Right lobe of liver (tissue), 6 donors: ENCODE results near the gene MGAT3. TPM values are rescaled to one million over a fixed set of nuclear protein-coding genes. Genes with fewer than 3 reads are reported as not detected.
A peak's percentile ranks its signal among the peaks of the same experiment; 100 is the strongest.

Experiments
- ATAC-seq, 4 donors: fragments of 200-7000 bp; cut with Tn5 transposase; one replicate each; pipeline ENCODE4 v1.9.1; 2020; ENCODE audit warnings: mild to moderate bottlenecking in 4 of 4, moderate library complexity in 4 of 4
- DNase-seq, 3 donors: peaks; one replicate each; pipeline ENCODE4 v3.0.0-alpha.2; 2020
- H3K27ac ChIP-seq, 3 donors: fragments of 200-600 bp; one replicate each; pipeline ENCODE4 v1.8.0; 2022
- H3K27me3 ChIP-seq, 2 donors: fragments of 200-600 bp; one replicate each; pipeline ENCODE4 v1.8.0; 2022
- H3K36me3 ChIP-seq, 4 donors: fragments of 200-600 bp; sonication (generic) in 1 of 4; one replicate each; pipeline versions ENCODE4 v1.5.1 to v1.8.0; 2017 to 2022; ENCODE audit warnings: control low read depth in 1 of 4
- H3K4me1 ChIP-seq, 4 donors: fragments of 200-600 bp; sonication (generic) in 1 of 4; one replicate each; pipeline versions ENCODE4 v1.5.1 to v1.8.0; 2017 to 2022; ENCODE audit warnings: control low read depth in 1 of 4
- H3K4me3 ChIP-seq, 3 donors: fragments of 200-600 bp; one replicate each; pipeline ENCODE4 v1.8.0; 2022
- H3K9me3 ChIP-seq, 4 donors: fragments of 200-600 bp; sonication (generic) in 1 of 4; one replicate each; pipeline versions ENCODE4 v1.5.1 to v1.8.0; 2017 to 2022; ENCODE audit warnings: control low read depth in 1 of 4
- CTCF ChIP-seq, 4 donors: fragments of 200-600 bp in 3 of 4; fragments of 450-650 bp in 1 of 4; IDR thresholded peaks; one replicate each; pipeline versions ENCODE4 v1.5.1 to v1.8.0; 2016 to 2022; ENCODE audit warnings: antibody characterized with exemption in 4 of 4, mild to moderate bottlenecking in 2 of 4
- POLR2A ChIP-seq: fragments of 450-650 bp; IDR thresholded peaks from one replicate; pipeline ENCODE4 v1.6.1; 2017; ENCODE audit warnings: antibody characterized with exemption, mild to moderate bottlenecking
- WGBS: methylation state at CpG from one replicate; pipeline ENCODE4 v1.1.6; 2018; ENCODE audit warnings: low coverage, low lambda C conversion rate; ENCODE audit not compliant: insufficient coverage; ENCODE audit errors: missing lambda C conversion rate; 5-methylcytosine and 5-hydroxymethylcytosine counted together
- intact Hi-C, 2 donors: fragments of 100-400 bp; cut with DNase I; formaldehyde crosslinking; loops; one replicate each; pipeline versions ENCODE4 v1.11.2 to v1.14.1; 2022
- total RNA-seq, 6 experiments: library from RNA; depleted of rRNA in 2 of 6; stranded (reverse); fragments of >200 nt in 2 of 6; fragmentation: NEBNext Ultra II Directional in 3 of 6; extraction: Animal tissue kit (Norgen Biotek cat#: 25700) in 3 of 6; gene quantifications; one replicate each; pipeline versions ENCODE4 v1.1.0 to v1.2.4, GENCODE V29; 2016 to 2023
- donor health status: DM: no; HTN: yes; CAD: no.
- donor health status: DM: no; HTN: no; CAD: no.
- donor health status: DM: no; HTN: no; CAD: no.
- donor health status: DM: no; HTN: yes; CAD: no.
- donor health status: DM: no; HTN: yes; CAD: no.

Gene MGAT3
- total RNA-seq, 6 experiments from 2014 or later = 0.05 to 0.38 (median 0.07) TPM; not detected in 1

DNA sequence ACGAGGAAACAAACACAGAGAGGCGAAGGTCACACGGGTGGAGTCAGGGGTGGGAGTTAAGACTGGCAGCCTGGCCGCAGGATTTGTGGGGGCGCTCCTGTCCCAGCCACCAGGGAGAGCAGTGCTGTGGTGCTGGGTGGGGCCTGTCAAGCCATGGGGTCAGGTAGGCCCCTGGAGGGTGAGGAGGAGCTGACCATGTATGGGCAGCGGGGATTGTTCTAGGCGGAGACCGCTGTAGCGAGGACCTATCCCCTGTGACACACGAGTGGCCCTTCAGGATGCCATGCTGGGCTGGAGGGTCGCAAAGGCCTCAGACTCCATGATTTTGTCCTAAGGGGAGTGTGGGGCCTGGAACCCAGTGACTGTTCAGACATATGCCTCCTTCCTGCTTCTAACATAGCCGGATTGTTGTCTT is 77.3 kb downstream of the MGAT3 start:
- intact Hi-C loops = no loop called here
- DNase-seq (no peak), ATAC-seq (no peak)
- Histone ChIP-seq H3K36me3 (peaks cover 0 to 11% (median 0%) of the 10 kb centered on the region in 4 donors), H3K27ac (no peak overlapping the region), H3K9me3 (no peaks in the 10 kb centered on the region), H3K4me3 (no peak overlapping the region), H3K4me1 (peaks cover 0 to 31% (median 10%) of the 10 kb centered on the region in 4 donors), H3K27me3 (no peaks in the 10 kb centered on the region)
- 75% methylated on average over 7 of the region's 12 CpGs for WGBS
- TF ChIP-seq CTCF (IDR thresholded peaks at IDR 0.05) = no peak
- TF ChIP-seq POLR2A = no peak

GRCh38 chr22:39534591-39535356 is 78.0 kb downstream of the MGAT3 start:
- no peaks in the 10 kb centered on the region for H3K27me3 ChIP-seq
- no peak overlapping the region for H3K4me3 ChIP-seq
- ATAC-seq (peak; percentile 40 to 49 (median 44)), DNase-seq (peak; percentile 82 to 85 (median 83))
- 0% methylated on average over 4 of the region's 41 CpGs for WGBS
- intact Hi-C loops = loop anchor here (5.0 kb wide), 1 partner anchor 493 kb away; no protein-coding TSS in a partner anchor
- H3K27ac ChIP-seq = no peak overlapping the region
- H3K4me1 ChIP-seq = peaks cover 0 to 24% (median 9%) of the 10 kb centered on the region in 4 donors
- no peak for TF ChIP-seq POLR2A
- TF ChIP-seq CTCF (IDR thresholded peaks at IDR 0.05) = peak; percentile 92 to 98 (median 95)
- H3K36me3 ChIP-seq = peaks cover 0 to 6% (median 0%) of the 10 kb centered on the region in 4 donors
- H3K9me3 ChIP-seq = no peaks in the 10 kb centered on the region

GRCh38 chr22:39535357-39535725 is 78.5 kb downstream of the MGAT3 start:
- TF ChIP-seq POLR2A (no peak), CTCF (IDR thresholded peaks at IDR 0.05) (no peak)
- H3K36me3 ChIP-seq = peaks cover 0 to under 1% (median 0%) of the 10 kb centered on the region in 4 donors
- ATAC-seq = no peak
- intact Hi-C loops = loop anchor here (5.0 kb wide), 1 partner anchor 492 kb away; no protein-coding TSS in a partner anchor
- no peak for DNase-seq
- H3K27ac ChIP-seq = no peak overlapping the region
- H3K9me3 ChIP-seq = no peaks in the 10 kb centered on the region
- H3K4me3 ChIP-seq = no peak overlapping the region
- peaks cover 0 to 18% (median 6%) of the 10 kb centered on the region in 4 donors for H3K4me1 ChIP-seq
- H3K27me3 ChIP-seq = no peaks in the 10 kb centered on the region
- WGBS = 15% methylated on average over 4 of the region's 13 CpGs

DNA sequence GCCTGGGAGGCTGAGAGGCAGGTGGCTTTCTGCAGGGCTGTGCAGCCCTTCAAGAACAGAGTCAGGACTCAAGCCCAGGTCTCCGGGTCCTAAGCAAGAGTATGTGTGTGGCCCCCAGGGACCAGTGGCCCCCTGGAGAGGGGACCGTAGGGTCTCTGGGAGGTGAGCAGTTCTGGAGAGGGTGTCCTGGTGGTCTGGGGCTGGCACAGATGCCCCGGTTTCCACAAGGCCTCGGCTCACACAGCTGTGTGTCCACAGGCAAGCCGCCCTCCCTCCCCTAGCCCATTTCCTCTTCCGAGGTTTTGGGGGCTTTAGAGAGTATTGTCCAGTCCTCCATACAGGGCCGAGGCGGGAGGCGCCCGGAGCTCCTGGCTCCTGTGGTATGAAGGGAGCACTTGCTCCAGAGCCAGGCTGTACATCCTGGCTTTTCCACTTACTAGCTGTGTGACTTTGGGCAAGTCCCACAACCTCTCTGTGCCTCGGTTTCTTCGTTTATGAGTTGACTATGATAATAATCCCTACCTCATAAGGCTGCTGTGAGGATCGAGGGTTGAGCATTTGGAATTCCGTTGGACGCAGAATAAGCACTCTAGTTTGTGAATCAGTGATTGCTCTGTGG is 79.1 kb downstream of the MGAT3 start:
- Histone ChIP-seq H3K27me3 (no peaks in the 10 kb centered on the region), H3K4me1 (peaks cover 0 to 17% (median 5%) of the 10 kb centered on the region in 4 donors), H3K4me3 (no peak overlapping the region), H3K27ac (no peak overlapping the region), H3K9me3 (no peaks in the 10 kb centered on the region), H3K36me3 (no peaks in the 10 kb centered on the region)
- WGBS = 46% methylated on average over 3 of the region's 15 CpGs
- intact Hi-C loops = loop anchor here (5.0 kb wide), 1 partner anchor 491 kb away; no protein-coding TSS in a partner anchor
- ATAC-seq = no peak
- no peak for TF ChIP-seq CTCF (IDR thresholded peaks at IDR 0.05)
- no peak for TF ChIP-seq POLR2A
- no peak for DNase-seq
